Stomach (tissue), 9 donors: ENCODE data around the gene CIB4. TPM values are rescaled to one million over a fixed set of nuclear protein-coding genes. Genes with fewer than 3 reads are reported as not detected.
"Not testable (repeated sequence)": the region's sequence is repeated elsewhere in the genome, so short reads cannot be mapped to it uniquely, and the experiment has no call there.

ENCODE experiments used
- DNase-seq, 2 donors: peaks; one replicate each; pipeline versions ENCODE4 v3.0.0 to v3.0.0-alpha.2; 2013 to 2019
- H3K27ac ChIP-seq, 5 donors: fragments of 200-600 bp in 4 of 5; sonication (generic) in 4 of 5; one replicate each; pipeline ENCODE4 v1.5.1; 2013 to 2019; ENCODE audit warnings: mild to moderate bottlenecking in 1 of 5, moderate library complexity in 1 of 5
- H3K27me3 ChIP-seq, 3 donors: fragments of 200-600 bp; sonication (generic); one replicate each; pipeline ENCODE4 v1.5.1; 2017 to 2019; ENCODE audit warnings: mixed run types in 1 of 3
- H3K36me3 ChIP-seq, 4 donors: fragments of 200-600 bp; sonication (generic); 1 replicate in 3 of 4; 2 replicates in 1 of 4; pipeline ENCODE4 v1.5.1; 2016 to 2019
- H3K4me1 ChIP-seq, 4 donors: fragments of 200-600 bp; sonication (generic); one replicate each; pipeline ENCODE4 v1.5.1; 2016 to 2019
- H3K4me3 ChIP-seq, 4 donors: fragments of 200-600 bp; sonication (generic) in 3 of 4; one replicate each; pipeline ENCODE4 v1.5.1; 2016 to 2019; ENCODE audit warnings: mild to moderate bottlenecking in 1 of 4
- H3K9me3 ChIP-seq, 4 donors: fragments of 200-600 bp; sonication (generic); one replicate each; pipeline ENCODE4 v1.5.1; 2016 to 2019
- CTCF ChIP-seq, 7 experiments: fragments of 450-650 bp in 4 of 7; fragments of 200-600 bp in 3 of 7; sonication (generic) in 3 of 7; IDR thresholded peaks; one replicate each; pipeline ENCODE4 v1.5.1; 2016 to 2019; ENCODE audit warnings: antibody characterized with exemption in 7 of 7, control low read depth in 2 of 7, mild to moderate bottlenecking in 1 of 7
- EP300 ChIP-seq: sonication (generic); formaldehyde crosslinking; IDR thresholded peaks from one replicate; pipeline ENCODE4 v1.6.1; 2017; ENCODE audit warnings: antibody characterized with exemption
- POLR2A ChIP-seq, 4 donors: fragments of 450-650 bp; IDR thresholded peaks; one replicate each; pipeline ENCODE4 v1.6.1; 2016; ENCODE audit warnings: antibody characterized with exemption in 4 of 4, control low read depth in 2 of 4, mild to moderate bottlenecking in 1 of 4, moderate library complexity in 1 of 4
- POLR2AphosphoS5 ChIP-seq, 3 donors: sonication (generic); formaldehyde crosslinking; IDR thresholded peaks; one replicate each; pipeline ENCODE4 v1.6.1; 2016; ENCODE audit warnings: antibody characterized with exemption in 3 of 3
- WGBS, 5 donors: extraction: QIAGEN DNeasy Blood & Tissue Kit in 3 of 5; methylation state at CpG; one replicate each; pipeline versions ENCODE4 v1.1.5 to v1.1.7; 2013 to 2018; 5-methylcytosine and 5-hydroxymethylcytosine counted together
- intact Hi-C: fragments of 100-400 bp; cut with DNase I; formaldehyde crosslinking; loops from one replicate; pipeline ENCODE4 v1.15.1; 2023; ENCODE audit warnings: low total_unique reads
- polyA plus RNA-seq, 3 donors: library from polyadenylated mRNA; stranded (reverse); fragments of 200-250 nt; gene quantifications; one replicate each; pipeline ENCODE4 v1.2.3, GENCODE V29; 2013
- total RNA-seq, 5 donors: library from RNA; depleted of rRNA; stranded (reverse); fragments of >200 nt; gene quantifications; one replicate each; pipeline versions ENCODE4 v1.1.0 to v1.2.3, GENCODE V29; 2014 to 2016
- donor health status: healthy with polysubstance abuse.
- donor health status: Bipolar disorder and iron deficiency.
- donor health status: healthy.

Gene CIB4
- total and polyA plus RNA-seq, 8 donors, result 1.8 TPM; not detected in 6

GRCh38 chr2:26567534-26567933, 73.6 kb downstream of the CIB4 start:
- no peaks in the 10 kb centered on the region for H3K9me3 ChIP-seq
- H3K4me3 ChIP-seq, result no peak overlapping the region
- intact Hi-C loops, result no loop called here
- no peak overlapping the region for H3K27ac ChIP-seq
- 76 to 86% (median 81%) methylated on average over 3 of the region's 3 CpGs for WGBS, 5 donors
- peaks cover 0 to 84% (median 2%) of the 10 kb centered on the region in 3 donors for H3K27me3 ChIP-seq
- no peaks in the 10 kb centered on the region for H3K36me3 ChIP-seq
- peaks cover 7 to 14% (median 12%) of the 10 kb centered on the region in 4 donors for H3K4me1 ChIP-seq
- no peak for DNase-seq
- no peak for TF ChIP-seq POLR2AphosphoS5 (IDR thresholded peaks at IDR 0.05)
- no peak for TF ChIP-seq POLR2A (IDR thresholded peaks at IDR 0.05)

GRCh38 chr2:26566731-26567130, 74.4 kb downstream of the CIB4 start:
- DNase-seq, intact Hi-C loops, H3K4me3 ChIP-seq, H3K9me3 ChIP-seq, H3K36me3 ChIP-seq, H3K27ac ChIP-seq: not testable (repeated sequence)
- peaks cover 0 to 90% (median 9%) of the 10 kb centered on the region in 3 donors for H3K27me3 ChIP-seq
- WGBS, 5 donors, result 77 to 95% (median 90%) methylated on average over 1 of the region's 1 CpG
- peaks cover 13 to 21% (median 19%) of the 10 kb centered on the region in 4 donors for H3K4me1 ChIP-seq

- WGBS, 5 donors, result 95 to 100% (median 96%) methylated on average over 3 to 6 of the region's 6 CpGs
- H3K27ac ChIP-seq, result no peak overlapping the region
- no peaks in the 10 kb centered on the region for H3K9me3 ChIP-seq
- intact Hi-C loops, result no loop called here
- no peaks in the 10 kb centered on the region for H3K36me3 ChIP-seq
- DNase-seq, result no peak
- H3K27me3 ChIP-seq, result peaks cover 0 to 93% (median 15%) of the 10 kb centered on the region in 3 donors
- no peak for TF ChIP-seq EP300
- TF ChIP-seq POLR2AphosphoS5 (IDR thresholded peaks at IDR 0.05), result no peak
- no peak for TF ChIP-seq CTCF (IDR thresholded peaks at IDR 0.05)
- TF ChIP-seq POLR2A (IDR thresholded peaks at IDR 0.05), result no peak
- H3K4me1 ChIP-seq, result peaks cover 13 to 21% (median 20%) of the 10 kb centered on the region in 4 donors
- no peak overlapping the region for H3K4me3 ChIP-seq
Observed at GRCh38 chr2:26566081-26566375, 75.1 kb downstream of the CIB4 start.

DNA sequence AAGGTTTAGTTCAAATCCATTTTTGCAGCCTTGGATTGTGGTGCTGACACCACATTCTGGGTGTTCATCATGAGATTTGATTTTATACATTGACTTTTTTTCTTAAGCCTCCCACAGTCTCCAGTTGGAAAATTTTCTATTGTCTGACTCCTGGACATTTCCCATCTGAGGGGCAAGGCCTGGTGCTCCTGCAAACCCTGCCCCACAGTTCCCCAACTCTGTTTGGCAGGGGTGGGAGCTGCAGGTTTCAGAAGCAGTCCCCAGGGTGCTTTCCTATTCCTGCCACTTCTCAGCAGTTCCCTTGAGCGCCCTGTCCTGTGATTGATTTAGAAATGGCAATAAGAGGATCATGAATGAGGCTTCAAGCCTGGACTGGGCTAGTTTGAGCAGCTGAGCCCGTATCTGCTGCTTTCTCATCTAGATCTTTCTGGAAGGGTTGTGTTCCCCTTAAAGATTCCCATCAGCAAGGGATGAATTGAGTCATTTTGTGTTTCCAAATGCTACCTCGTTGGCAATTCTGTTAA, 77.0 kb downstream of the CIB4 start:
- intact Hi-C loops, result no loop called here
- peaks cover 13 to 21% (median 20%) of the 10 kb centered on the region in 4 donors for H3K4me1 ChIP-seq
- no peak for DNase-seq
- no peak overlapping the region for H3K27ac ChIP-seq
- TF ChIP-seq POLR2A (IDR thresholded peaks at IDR 0.05), result no peak
- TF ChIP-seq CTCF (IDR thresholded peaks at IDR 0.05), result no peak
- TF ChIP-seq EP300, result no peak
- no peak for TF ChIP-seq POLR2AphosphoS5 (IDR thresholded peaks at IDR 0.05)
- no peaks in the 10 kb centered on the region for H3K9me3 ChIP-seq
- WGBS, 5 donors, result 78 to 89% (median 83%) methylated on average over 3 of the region's 3 CpGs
- no peak overlapping the region for H3K4me3 ChIP-seq
- H3K27me3 ChIP-seq, result peaks cover 0 to 92% (median 16%) of the 10 kb centered on the region in 3 donors
- H3K36me3 ChIP-seq, result no peaks in the 10 kb centered on the region

DNA sequence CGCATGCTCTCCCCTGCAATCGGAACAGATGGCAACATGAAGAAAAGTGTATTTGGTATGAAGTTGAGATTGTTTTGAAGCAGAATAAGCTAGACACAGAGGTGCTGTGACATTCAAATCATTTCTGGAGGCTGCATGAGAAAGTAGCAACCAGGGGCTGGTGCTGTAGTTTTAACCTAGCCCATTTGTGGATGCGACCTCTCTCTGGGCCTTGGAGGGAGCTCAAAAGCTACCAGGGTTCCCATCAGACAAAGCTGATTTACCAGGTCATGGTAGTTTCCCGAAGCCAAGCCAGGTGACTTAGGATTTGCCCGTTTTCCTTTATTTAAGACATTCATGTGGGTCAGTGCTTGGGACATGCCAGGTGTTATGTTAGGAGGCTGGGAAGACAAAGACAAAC, 77.5 kb downstream of the CIB4 start:
- WGBS, 5 donors, result 45 to 70% (median 66%) methylated on average over 5 of the region's 5 CpGs
- intact Hi-C loops, result no loop called here
- no peaks in the 10 kb centered on the region for H3K36me3 ChIP-seq
- no peak overlapping the region for H3K4me3 ChIP-seq
- peaks cover 0 to 94% (median 21%) of the 10 kb centered on the region in 3 donors for H3K27me3 ChIP-seq
- no peaks in the 10 kb centered on the region for H3K9me3 ChIP-seq
- H3K27ac ChIP-seq, result peak overlapping the region in 1 of 5 donors; percentile 77
- TF ChIP-seq POLR2AphosphoS5 (IDR thresholded peaks at IDR 0.05) (no peak), CTCF (IDR thresholded peaks at IDR 0.05) (no peak), EP300 (no peak), POLR2A (IDR thresholded peaks at IDR 0.05) (no peak)
- DNase-seq, result no peak
- peaks cover 13 to 22% (median 20%) of the 10 kb centered on the region in 4 donors for H3K4me1 ChIP-seq
